ENCODE results near the gene PCDHA5. TPM values are rescaled to one million over a fixed set of nuclear protein-coding genes. Genes with fewer than 3 reads are reported as not detected.

The PCDHA5 gene
- total RNA-seq, 1 donor from 2014 or later: under 0.01 TPM

Other genes starting within 250 kb of the PCDHA5 start
- 0.32 TPM in 1 of 2 replicates, not detected in the other for gene CD14, start 188.4 kb upstream of the PCDHA5 start, total RNA-seq
- 6.2 and 6.8 TPM in 2 replicates for gene TMCO6, start 182.2 kb upstream of the PCDHA5 start, total RNA-seq
- gene NDUFA2, start 174.0 kb upstream of the PCDHA5 start, total RNA-seq: 94.2 and 102 TPM in 2 replicates
- gene IK, start 173.8 kb upstream of the PCDHA5 start, total RNA-seq: 130 and 168 TPM in 2 replicates
- gene WDR55, start 156.7 kb upstream of the PCDHA5 start, total RNA-seq: 19.0 and 22.4 TPM in 2 replicates
- 0.16 and 0.17 TPM in 2 replicates for gene DND1, start 148.0 kb upstream of the PCDHA5 start, total RNA-seq
- gene HARS1, start 130.2 kb upstream of the PCDHA5 start, total RNA-seq: 73.1 and 73.9 TPM in 2 replicates
- 27.0 and 34.0 TPM in 2 replicates for gene HARS2, start 130.2 kb upstream of the PCDHA5 start, total RNA-seq
- gene ZMAT2, start 121.2 kb upstream of the PCDHA5 start, total RNA-seq: 69.5 and 93.2 TPM in 2 replicates
- under 0.01 TPM in 2 replicates for gene PCDHA1, start 35.5 kb upstream of the PCDHA5 start, total RNA-seq
- under 0.01 TPM in 1 of 2 replicates, not detected in the other for gene PCDHA2, start 26.8 kb upstream of the PCDHA5 start, total RNA-seq
- 0.32 and 0.34 TPM in 2 replicates for gene PCDHA3, start 20.6 kb upstream of the PCDHA5 start, total RNA-seq
- 0.32 and 0.86 TPM in 2 replicates for gene PCDHA4, start 14.5 kb upstream of the PCDHA5 start, total RNA-seq
- 0.17 and 0.32 TPM in 2 replicates for gene PCDHA6, start 6.3 kb downstream of the PCDHA5 start, total RNA-seq
- 0.26 and 0.47 TPM in 2 replicates for gene PCDHA7, start 12.7 kb downstream of the PCDHA5 start, total RNA-seq
- 0.16 and 0.17 TPM in 2 replicates for gene PCDHA8, start 19.6 kb downstream of the PCDHA5 start, total RNA-seq
- gene PCDHA9, start 26.8 kb downstream of the PCDHA5 start, total RNA-seq: 0.09 and 0.16 TPM in 2 replicates
- under 0.01 and 0.26 TPM in 2 replicates for gene PCDHA10, start 34.3 kb downstream of the PCDHA5 start, total RNA-seq
- gene PCDHA11, start 47.3 kb downstream of the PCDHA5 start, total RNA-seq: 0.09 and 0.16 TPM in 2 replicates
- gene PCDHA12, start 53.7 kb downstream of the PCDHA5 start, total RNA-seq: under 0.01 TPM in 2 replicates
- 0.09 and 0.16 TPM in 2 replicates for gene PCDHA13, start 60.5 kb downstream of the PCDHA5 start, total RNA-seq
- gene PCDHAC1, start 104.7 kb downstream of the PCDHA5 start, total RNA-seq: under 0.01 and 0.09 TPM in 2 replicates
- gene PCDHAC2, start 144.9 kb downstream of the PCDHA5 start, total RNA-seq: under 0.01 and 0.09 TPM in 2 replicates
- not detected in 2 replicates for gene PCDHB1, start 229.8 kb downstream of the PCDHA5 start, total RNA-seq

Data from bronchial smooth muscle cell (primary cell).